ENCODE data around the gene GALNT14. TPM values are rescaled to one million over a fixed set of nuclear protein-coding genes. Genes with fewer than 3 reads are reported as not detected.

Gene GALNT14
- total and polyA plus RNA-seq, 10 of the 15 experiments (the other 5 are each of a cell fraction or from before 2014, with no cell fraction given) = 3.7 to 17.8 (median 6.0) TPM

DNA sequence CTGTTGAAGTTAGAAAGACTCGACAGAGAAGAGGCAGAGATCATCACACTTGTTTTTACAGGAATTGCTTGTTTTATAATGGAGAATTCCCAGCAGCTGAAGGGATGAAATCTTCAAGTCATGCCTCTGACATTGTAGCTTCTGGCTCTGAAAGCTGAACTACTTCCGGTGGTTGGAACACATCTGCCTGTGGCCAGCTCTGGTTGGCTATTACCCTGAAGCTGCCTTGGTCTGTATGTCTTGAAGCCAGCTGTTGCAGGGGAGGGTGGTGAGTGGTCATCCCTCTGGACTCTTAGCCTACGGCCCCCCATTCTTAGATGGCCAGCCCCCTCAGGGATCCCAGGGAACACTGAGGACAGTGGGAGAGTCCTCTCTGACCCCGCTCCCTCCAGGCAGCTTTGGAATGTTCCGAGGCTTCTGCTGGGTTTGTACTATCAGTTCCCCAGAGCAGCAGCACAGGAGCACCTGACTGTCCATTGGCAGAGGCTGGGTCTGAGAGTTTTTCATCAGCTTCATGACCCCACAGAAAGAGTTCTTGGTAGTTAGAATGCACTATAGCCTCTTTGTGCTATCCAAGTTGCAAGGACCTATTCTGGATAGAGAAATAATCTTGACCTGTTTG lies 243.6 kb downstream of the GALNT14 start (continued):
- TF ChIP-seq, protein P1, sequence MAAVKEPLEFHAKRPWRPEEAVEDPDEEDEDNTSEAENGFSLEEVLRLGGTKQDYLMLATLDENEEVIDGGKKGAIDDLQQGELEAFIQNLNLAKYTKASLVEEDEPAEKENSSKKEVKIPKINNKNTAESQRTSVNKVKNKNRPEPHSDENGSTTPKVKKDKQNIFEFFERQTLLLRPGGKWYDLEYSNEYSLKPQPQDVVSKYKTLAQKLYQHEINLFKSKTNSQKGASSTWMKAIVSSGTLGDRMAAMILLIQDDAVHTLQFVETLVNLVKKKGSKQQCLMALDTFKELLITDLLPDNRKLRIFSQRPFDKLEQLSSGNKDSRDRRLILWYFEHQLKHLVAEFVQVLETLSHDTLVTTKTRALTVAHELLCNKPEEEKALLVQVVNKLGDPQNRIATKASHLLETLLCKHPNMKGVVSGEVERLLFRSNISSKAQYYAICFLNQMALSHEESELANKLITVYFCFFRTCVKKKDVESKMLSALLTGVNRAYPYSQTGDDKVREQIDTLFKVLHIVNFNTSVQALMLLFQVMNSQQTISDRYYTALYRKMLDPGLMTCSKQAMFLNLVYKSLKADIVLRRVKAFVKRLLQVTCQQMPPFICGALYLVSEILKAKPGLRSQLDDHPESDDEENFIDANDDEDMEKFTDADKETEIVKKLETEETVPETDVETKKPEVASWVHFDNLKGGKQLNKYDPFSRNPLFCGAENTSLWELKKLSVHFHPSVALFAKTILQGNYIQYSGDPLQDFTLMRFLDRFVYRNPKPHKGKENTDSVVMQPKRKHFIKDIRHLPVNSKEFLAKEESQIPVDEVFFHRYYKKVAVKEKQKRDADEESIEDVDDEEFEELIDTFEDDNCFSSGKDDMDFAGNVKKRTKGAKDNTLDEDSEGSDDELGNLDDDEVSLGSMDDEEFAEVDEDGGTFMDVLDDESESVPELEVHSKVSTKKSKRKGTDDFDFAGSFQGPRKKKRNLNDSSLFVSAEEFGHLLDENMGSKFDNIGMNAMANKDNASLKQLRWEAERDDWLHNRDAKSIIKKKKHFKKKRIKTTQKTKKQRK (IDR thresholded peaks at IDR 0.05; ENCODE audit: low read depth, low read length) = no peak
- TF ChIP-seq, protein P2, sequence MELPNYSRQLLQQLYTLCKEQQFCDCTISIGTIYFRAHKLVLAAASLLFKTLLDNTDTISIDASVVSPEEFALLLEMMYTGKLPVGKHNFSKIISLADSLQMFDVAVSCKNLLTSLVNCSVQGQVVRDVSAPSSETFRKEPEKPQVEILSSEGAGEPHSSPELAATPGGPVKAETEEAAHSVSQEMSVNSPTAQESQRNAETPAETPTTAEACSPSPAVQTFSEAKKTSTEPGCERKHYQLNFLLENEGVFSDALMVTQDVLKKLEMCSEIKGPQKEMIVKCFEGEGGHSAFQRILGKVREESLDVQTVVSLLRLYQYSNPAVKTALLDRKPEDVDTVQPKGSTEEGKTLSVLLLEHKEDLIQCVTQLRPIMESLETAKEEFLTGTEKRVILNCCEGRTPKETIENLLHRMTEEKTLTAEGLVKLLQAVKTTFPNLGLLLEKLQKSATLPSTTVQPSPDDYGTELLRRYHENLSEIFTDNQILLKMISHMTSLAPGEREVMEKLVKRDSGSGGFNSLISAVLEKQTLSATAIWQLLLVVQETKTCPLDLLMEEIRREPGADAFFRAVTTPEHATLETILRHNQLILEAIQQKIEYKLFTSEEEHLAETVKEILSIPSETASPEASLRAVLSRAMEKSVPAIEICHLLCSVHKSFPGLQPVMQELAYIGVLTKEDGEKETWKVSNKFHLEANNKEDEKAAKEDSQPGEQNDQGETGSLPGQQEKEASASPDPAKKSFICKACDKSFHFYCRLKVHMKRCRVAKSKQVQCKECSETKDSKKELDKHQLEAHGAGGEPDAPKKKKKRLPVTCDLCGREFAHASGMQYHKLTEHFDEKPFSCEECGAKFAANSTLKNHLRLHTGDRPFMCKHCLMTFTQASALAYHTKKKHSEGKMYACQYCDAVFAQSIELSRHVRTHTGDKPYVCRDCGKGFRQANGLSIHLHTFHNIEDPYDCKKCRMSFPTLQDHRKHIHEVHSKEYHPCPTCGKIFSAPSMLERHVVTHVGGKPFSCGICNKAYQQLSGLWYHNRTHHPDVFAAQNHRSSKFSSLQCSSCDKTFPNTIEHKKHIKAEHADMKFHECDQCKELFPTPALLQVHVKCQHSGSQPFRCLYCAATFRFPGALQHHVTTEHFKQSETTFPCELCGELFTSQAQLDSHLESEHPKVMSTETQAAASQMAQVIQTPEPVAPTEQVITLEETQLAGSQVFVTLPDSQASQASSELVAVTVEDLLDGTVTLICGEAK (IDR thresholded peaks at IDR 0.05; ENCODE audit: borderline replicate concordance) = no peak
- no peak for TF ChIP-seq TCF3 (IDR thresholded peaks at IDR 0.05; ENCODE audit: borderline replicate concordance, insufficient read depth, low read depth, low read length)
- no peak for TF ChIP-seq IKZF2 (IDR thresholded peaks at IDR 0.05)
- TF ChIP-seq, protein P3, sequence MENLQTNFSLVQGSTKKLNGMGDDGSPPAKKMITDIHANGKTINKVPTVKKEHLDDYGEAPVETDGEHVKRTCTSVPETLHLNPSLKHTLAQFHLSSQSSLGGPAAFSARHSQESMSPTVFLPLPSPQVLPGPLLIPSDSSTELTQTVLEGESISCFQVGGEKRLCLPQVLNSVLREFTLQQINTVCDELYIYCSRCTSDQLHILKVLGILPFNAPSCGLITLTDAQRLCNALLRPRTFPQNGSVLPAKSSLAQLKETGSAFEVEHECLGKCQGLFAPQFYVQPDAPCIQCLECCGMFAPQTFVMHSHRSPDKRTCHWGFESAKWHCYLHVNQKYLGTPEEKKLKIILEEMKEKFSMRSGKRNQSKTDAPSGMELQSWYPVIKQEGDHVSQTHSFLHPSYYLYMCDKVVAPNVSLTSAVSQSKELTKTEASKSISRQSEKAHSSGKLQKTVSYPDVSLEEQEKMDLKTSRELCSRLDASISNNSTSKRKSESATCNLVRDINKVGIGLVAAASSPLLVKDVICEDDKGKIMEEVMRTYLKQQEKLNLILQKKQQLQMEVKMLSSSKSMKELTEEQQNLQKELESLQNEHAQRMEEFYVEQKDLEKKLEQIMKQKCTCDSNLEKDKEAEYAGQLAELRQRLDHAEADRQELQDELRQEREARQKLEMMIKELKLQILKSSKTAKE (IDR thresholded peaks at IDR 0.05; ENCODE audit: low read depth, poor library complexity, severe bottlenecking) = no peak
- no peak for TF ChIP-seq POLR2A (IDR thresholded peaks at IDR 0.05; ENCODE audit: low read depth, low read length)
- TF ChIP-seq WRNIP1 (IDR thresholded peaks at IDR 0.05; ENCODE audit: borderline replicate concordance, low read depth, low read length) = no peak
- TF ChIP-seq ZNF207 (IDR thresholded peaks at IDR 0.05; ENCODE audit: borderline replicate concordance) = no peak
